HUES64 (cell line): Measurements from ENCODE around the gene IZUMO3. TPM values are rescaled to one million over a fixed set of nuclear protein-coding genes. Genes with fewer than 3 reads are reported as not detected.
"Not testable (repeated sequence)": the region's sequence is repeated elsewhere in the genome, so short reads cannot be mapped to it uniquely, and the experiment has no call there.

Experiments used
- H3K27ac ChIP-seq: 2 replicates; pipeline ENCODE4 v1.7.0; 2013; ENCODE audit warnings: low read depth, low read length, inconsistent platforms
- H3K27me3 ChIP-seq: 2 replicates; pipeline ENCODE4 v1.6.1; 2013; ENCODE audit warnings: mild to moderate bottlenecking, low read length; ENCODE audit not compliant: insufficient read depth
- H3K36me3 ChIP-seq: 2 replicates; pipeline ENCODE4 v1.6.1; 2013; ENCODE audit warnings: mild to moderate bottlenecking, low read length; ENCODE audit not compliant: insufficient read depth
- H3K4me1 ChIP-seq: 2 replicates; pipeline ENCODE4 v1.6.1; 2013; ENCODE audit warnings: mild to moderate bottlenecking, low read length, moderate library complexity; ENCODE audit not compliant: insufficient read depth
- H3K4me3 ChIP-seq: 2 replicates; pipeline ENCODE4 v1.5.1; 2013; ENCODE audit warnings: mild to moderate bottlenecking, low read length, moderate library complexity
- H3K9ac ChIP-seq: 2 replicates; pipeline ENCODE4 v1.6.1; 2013; ENCODE audit warnings: mild to moderate bottlenecking, low read depth, low read length
- H3K9me3 ChIP-seq: 2 replicates; pipeline ENCODE4 v1.6.1; 2013; ENCODE audit warnings: low read depth, low read length; ENCODE audit not compliant: insufficient read depth
- WGBS: fragments of 150-250, 120-280 bp; methylation state at CpG from one replicate; pipeline ENCODE4 v1.1.7; 2013; ENCODE audit warnings: missing lambda C conversion rate; 5-methylcytosine and 5-hydroxymethylcytosine counted together
- polyA plus RNA-seq, 2 experiments: library from polyadenylated mRNA; stranded (reverse); fragments of 50-300 nt; gene quantifications; one replicate each; pipeline ENCODE4 v1.2.3, GENCODE V29; 2013

The IZUMO3 gene, protein sequence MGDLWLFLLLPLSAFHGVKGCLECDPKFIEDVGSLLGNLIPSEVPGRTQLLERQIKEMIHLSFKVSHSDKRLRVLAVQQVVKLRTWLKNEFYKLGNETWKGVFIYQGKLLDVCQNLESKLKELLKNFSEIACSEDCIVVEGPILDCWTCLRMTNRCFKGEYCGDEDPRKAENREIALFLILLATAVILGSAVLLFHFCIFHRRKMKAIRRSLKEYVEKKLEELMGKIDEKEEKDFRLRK
- not detected for polyA plus RNA-seq (2013, experiment 1 of 2)
- polyA plus RNA-seq (2013, experiment 2 of 2): not detected

DNA sequence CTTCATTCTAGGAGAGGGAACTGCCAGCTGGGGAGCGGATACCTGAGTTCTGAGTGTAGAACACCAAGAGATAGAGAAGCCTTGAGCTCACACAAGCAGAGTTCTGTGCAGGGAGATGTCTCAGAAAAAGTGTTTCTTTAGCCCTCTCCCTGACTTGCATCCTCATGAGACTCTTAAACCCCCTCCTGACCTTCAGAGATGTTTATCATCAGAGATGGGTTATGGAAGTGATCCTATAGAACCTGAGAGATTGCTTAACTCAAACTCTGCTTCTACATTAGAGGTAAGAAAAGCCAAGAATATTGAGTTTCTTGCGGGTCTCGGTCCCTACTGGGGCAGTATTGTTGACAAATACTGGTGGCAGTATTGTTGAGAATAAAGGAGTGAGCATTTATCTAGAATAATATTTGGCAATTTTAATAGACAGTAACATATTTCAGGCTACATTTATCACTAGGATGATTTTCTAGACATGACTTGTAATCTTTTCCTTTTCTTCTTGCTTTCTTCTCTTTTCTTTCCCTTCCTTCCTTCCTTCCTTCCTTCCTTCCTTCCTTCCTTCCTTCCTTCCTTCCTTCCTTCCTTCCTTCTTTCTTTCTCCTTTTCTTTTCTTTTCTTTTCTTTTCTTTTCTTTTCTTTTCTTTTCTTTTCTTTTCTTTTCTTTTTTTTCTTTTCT lies at the start of gene IZUMO3:
TSS of gene IZUMO3 (minus strand) at position 51 of the 676 bp plus-strand sequence. CDS start 248 bp downstream, outside the sequence.
- Histone ChIP-seq H3K27me3 (no peaks in the 10 kb centered on the region), H3K4me3 (no peak within 1 kb of the TSS), H3K4me1 (no peaks in the 10 kb centered on the region; the same call in 1 of the 2 replicates), H3K27ac (no peak within 1 kb of the TSS), H3K36me3 (no peaks in the 10 kb centered on the region), H3K9ac (no peak within 1 kb of the TSS), H3K9me3 (no peaks in the 10 kb centered on the region)
- WGBS: 90% methylated on average over 3 of the region's 3 CpGs

DNA sequence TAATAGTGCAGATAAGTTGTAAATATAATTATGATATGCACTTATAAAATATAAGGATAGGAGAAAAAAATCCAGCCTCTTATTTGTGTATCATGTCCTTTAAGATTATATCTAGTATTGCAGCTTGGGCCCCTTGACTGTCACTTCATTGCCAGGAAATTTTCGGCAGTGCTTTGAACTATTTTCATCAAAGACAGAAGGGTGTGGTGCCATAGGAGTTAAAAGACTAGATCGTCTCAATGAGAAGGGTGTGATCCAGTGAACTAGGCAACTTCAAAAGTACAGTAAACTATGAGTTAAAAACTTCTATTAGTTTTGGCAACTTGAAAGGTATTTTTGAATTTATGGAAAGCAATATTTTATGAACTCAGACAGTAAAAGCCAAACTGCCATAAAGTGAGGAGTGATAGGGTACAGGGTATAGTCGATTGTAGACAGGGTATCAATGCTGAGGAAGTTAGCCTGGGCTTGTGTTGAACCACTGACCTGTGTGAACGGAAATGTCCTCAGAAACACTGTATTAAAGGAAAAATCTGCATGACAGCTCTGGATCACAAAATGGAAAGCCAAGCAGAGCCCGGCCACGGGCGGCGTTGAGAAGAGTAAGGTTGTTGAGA lies 48.6 kb upstream of the IZUMO3 start:
- Histone ChIP-seq H3K27ac (no peak overlapping the region), H3K9me3 (no peaks in the 10 kb centered on the region), H3K4me3 (no peak overlapping the region), H3K4me1 (peaks cover 43% of the 10 kb centered on the region), H3K27me3 (no peaks in the 10 kb centered on the region), H3K9ac (no peak overlapping the region), H3K36me3 (no peaks in the 10 kb centered on the region)
- WGBS: 94% methylated on average over 8 of the region's 8 CpGs

DNA sequence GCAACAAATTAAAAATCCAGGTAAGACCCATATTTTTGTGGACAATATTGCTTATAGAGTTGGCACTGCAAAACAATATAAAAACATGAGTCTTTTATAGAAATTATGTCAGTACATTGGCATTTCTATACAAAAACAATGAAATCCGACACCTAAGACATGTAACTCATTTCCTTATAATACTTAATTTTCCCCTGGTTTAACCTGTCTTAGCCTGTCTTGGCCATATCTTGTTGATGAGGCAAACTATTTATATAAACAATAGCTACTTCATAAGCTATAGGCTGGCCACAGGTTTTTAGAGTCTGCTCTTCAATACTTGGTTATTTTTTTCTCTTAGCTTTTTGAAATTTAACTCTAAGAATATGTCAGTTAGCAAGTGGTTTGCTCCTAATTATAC lies 44.7 kb upstream of the IZUMO3 start:
- H3K36me3 ChIP-seq: no peaks in the 10 kb centered on the region
- H3K27ac ChIP-seq: no peak overlapping the region
- no peak overlapping the region for H3K9ac ChIP-seq
- 89% methylated on average over 1 of the region's 1 CpG for WGBS
- H3K4me1 ChIP-seq: peaks cover 22% of the 10 kb centered on the region
- H3K27me3 ChIP-seq: no peaks in the 10 kb centered on the region
- no peak overlapping the region for H3K4me3 ChIP-seq
- H3K9me3 ChIP-seq: peaks cover 12% of the 10 kb centered on the region; the same call in 1 of the 2 replicates

DNA sequence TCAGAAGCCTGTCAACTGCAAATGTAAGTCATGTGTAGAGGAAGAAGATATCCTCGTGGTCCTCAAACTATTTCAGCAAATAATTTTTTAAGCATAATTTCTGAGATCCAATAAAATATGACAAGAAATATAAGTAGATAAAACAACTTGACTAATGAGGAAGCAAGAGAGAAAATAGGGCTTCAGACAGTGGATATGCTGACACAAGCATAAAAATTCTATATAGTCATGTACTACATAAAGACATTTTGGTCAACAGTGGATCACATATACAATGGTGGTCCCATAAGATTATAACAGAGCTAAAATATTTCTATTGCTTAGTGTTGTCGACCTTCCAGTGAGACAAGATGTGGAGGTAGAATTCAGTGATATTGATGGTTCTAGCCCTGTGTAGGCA lies 42.2 kb upstream of the IZUMO3 start:
- WGBS: 90% methylated on average over 1 of the region's 2 CpGs
- Histone ChIP-seq H3K9me3 (peaks cover 18% of the 10 kb centered on the region; the same call in 1 of the 2 replicates), H3K4me3 (no peak overlapping the region), H3K27me3 (no peaks in the 10 kb centered on the region), H3K9ac (no peak overlapping the region), H3K4me1 (peaks cover 22% of the 10 kb centered on the region), H3K27ac (no peak overlapping the region), H3K36me3 (no peaks in the 10 kb centered on the region)

DNA sequence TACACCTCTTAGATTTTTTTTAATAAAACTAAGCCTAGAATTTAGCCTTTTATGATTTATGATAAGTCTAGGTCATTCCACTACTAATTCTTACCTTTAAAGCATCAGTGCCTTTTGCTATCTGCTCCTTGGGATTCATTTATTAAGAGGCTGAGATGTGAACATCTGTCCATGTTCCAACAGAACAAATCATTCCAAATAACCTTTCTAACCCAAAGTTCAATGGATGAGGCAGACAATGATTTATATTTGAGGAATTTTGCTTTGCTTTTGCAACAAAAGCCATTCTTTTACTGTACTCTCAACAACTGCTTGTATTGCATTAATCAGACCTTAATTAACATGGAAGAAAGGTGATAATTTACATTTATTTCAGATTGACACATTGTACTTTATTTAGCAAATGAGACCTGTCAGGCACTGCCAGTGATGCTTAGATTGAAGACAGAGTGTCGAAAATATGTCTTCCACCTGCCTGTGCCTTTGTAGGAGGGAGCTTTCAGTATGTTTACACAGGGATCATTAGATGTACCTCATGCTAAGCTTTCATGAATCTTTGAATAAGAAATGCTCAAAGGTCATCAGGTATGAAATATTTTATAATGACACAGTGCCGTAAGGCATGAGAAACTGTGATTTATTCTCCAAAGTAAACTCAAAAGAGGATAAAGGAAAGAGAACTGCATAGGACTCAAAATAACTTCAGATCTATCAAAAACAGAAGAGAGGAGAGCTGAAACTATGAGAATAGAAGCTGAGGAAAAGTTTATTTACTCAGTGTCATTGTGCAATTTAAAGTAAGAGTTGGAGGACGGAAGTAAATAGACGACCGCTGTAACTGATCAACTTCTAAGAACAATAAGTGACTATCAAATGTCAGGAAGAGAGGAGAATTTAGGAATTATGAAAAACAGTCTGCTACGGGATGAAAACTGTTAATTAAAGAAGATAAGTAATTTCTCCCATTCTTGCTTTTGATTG lies 36.7 kb upstream of the IZUMO3 start:
- Histone ChIP-seq H3K36me3 (no peaks in the 10 kb centered on the region), H3K4me3 (no peak overlapping the region), H3K9me3 (peaks cover 18% of the 10 kb centered on the region; the same call in 1 of the 2 replicates), H3K27me3 (no peaks in the 10 kb centered on the region), H3K4me1 (no peaks in the 10 kb centered on the region), H3K27ac (no peak overlapping the region), H3K9ac (no peak overlapping the region)
- WGBS: 98% methylated on average over 6 of the region's 6 CpGs

DNA sequence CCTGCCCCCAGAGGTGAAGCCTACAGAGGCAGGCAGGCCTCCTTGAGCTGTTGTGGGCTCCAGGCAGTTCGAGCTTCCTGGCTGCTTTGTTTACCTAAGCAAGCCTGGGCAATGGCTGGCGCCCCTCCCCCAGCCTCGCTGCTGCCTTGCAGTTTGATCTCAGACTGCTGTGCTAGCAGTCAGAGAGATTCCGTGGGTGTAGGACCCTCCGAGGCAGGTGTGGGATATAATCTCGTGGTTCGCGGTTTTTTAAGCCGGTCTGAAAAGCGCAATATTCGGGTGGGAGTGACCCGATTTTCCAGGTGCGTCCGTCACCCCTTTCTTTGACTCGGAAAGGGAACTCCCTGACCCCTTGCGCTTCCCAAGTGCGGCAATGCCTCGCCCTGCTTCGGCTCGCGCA lies 34.3 kb upstream of the IZUMO3 start:
- H3K9ac ChIP-seq: peak overlapping the region; percentile 49
- not testable (repeated sequence) for H3K9me3 ChIP-seq, H3K27me3 ChIP-seq, H3K4me1 ChIP-seq, H3K36me3 ChIP-seq, H3K27ac ChIP-seq
- WGBS: 72% methylated on average over 21 of the region's 21 CpGs
- H3K4me3 ChIP-seq: peak overlapping the region; percentile 38

DNA sequence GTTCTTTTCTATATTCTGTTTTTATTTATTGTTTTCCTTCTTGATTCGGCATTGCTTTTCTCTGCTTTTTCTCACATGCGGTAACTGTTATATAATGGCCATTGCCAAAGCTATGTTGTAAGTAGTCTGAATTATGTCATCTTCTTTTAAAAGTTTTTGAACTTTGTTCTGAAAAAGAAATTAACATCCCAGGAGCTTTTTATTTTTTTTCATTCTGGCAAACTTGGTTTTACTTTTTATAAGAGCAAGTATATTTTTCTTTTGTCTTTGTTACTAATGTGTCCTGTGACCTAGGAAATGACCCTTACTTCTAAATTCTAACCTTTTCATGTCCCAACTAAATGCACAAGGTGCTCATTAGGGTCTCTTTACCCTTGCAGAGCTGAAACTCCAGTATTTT lies 26.7 kb upstream of the IZUMO3 start:
- no peaks in the 10 kb centered on the region for H3K9me3 ChIP-seq
- H3K9ac ChIP-seq: no peak overlapping the region
- no peaks in the 10 kb centered on the region for H3K36me3 ChIP-seq
- H3K27me3 ChIP-seq: no peaks in the 10 kb centered on the region
- H3K4me1 ChIP-seq: no peaks in the 10 kb centered on the region
- WGBS: no CpG with 5 or more reads among the region's 2 CpGs
- no peak overlapping the region for H3K27ac ChIP-seq
- no peak overlapping the region for H3K4me3 ChIP-seq

DNA sequence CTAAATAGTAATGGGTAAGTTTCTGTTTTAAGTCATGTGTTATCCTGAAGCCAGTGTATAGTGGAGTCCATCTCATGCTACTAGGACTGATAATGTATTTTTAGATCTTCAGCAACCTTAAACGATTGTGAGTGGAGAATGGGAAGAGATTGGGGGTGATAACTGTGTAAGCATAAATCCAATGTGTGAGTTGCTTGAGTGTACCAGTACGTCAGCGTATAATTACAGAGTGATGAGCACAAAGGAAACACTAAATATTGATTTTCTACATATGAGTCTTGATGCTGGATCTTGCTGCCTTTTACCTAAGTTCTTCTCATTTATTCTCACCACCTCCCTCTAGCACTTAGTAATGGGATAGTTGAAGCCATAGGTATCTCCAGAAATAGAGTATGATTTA lies 16.3 kb upstream of the IZUMO3 start:
- H3K4me1 ChIP-seq: no peaks in the 10 kb centered on the region
- H3K4me3 ChIP-seq: no peak overlapping the region
- no peak overlapping the region for H3K9ac ChIP-seq
- H3K27ac ChIP-seq: no peak overlapping the region
- H3K27me3 ChIP-seq: no peaks in the 10 kb centered on the region
- WGBS: over 99% methylated on average over 3 of the region's 3 CpGs
- no peaks in the 10 kb centered on the region for H3K36me3 ChIP-seq
- H3K9me3 ChIP-seq: no peaks in the 10 kb centered on the region

DNA sequence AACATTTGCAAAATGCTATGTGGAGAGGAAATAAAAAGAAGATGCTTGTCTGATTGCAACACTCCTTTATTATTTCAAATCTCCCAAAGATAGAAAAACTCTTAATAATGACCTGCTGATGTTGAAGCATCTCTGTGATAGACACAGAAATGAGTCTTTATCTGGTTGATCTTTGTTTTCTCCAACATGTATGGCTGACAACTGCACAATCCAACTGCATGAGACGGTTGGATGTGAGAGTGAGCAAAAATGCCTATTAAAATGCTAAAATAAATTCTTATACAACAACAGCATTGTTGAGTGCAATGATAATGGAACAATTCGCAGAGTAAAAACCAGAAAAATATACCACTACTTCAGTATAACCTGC lies 7.5 kb upstream of the IZUMO3 start:
- WGBS: no CpG with 5 or more reads among the region's 2 CpGs
- no peak overlapping the region for H3K9ac ChIP-seq
- no peak overlapping the region for H3K4me3 ChIP-seq
- H3K27me3 ChIP-seq: no peaks in the 10 kb centered on the region
- no peaks in the 10 kb centered on the region for H3K4me1 ChIP-seq
- H3K9me3 ChIP-seq: no peaks in the 10 kb centered on the region
- no peaks in the 10 kb centered on the region for H3K36me3 ChIP-seq
- H3K27ac ChIP-seq: no peak overlapping the region

DNA sequence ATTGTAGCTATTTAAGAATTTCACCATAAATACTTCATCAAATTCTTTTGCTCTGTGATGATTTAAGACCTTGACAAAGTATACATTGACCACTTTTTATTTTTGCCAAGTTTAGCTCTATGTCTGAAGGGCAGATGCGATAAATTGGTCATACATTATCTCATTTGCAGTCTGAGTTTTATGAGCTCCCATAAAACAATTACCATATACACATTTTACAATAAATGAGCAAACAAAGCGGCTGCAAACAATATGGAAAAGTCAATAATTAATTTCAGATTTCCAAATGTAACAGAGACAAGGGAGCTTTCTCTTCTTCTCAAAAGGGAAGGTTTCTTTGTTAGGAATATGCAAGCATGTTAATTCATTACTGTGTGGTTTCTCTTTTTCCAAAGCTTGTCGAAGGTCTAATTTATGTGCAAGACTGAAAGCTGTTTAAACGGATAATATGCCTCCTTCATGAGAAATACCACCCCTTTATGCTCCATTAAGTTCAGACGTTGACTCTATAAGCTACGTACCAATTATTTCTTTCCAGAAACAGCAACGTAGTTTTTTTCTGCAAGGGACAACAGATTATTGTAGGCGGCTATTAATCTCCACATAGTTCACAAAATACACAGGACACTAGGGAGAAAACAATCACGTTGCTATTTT lies 7.0 kb upstream of the IZUMO3 start:
- Histone ChIP-seq H3K4me1 (no peaks in the 10 kb centered on the region), H3K36me3 (no peaks in the 10 kb centered on the region), H3K27ac (no peak overlapping the region), H3K9me3 (no peaks in the 10 kb centered on the region), H3K4me3 (no peak overlapping the region), H3K9ac (no peak overlapping the region), H3K27me3 (no peaks in the 10 kb centered on the region)
- WGBS: 96% methylated on average over 8 of the region's 9 CpGs
